Measurements from ENCODE around the gene C4A.
"Not testable (repeated sequence)": the region's sequence is repeated elsewhere in the genome, so short reads cannot be mapped to it uniquely, and the experiment has no call there.

Gene C4A

DNA sequence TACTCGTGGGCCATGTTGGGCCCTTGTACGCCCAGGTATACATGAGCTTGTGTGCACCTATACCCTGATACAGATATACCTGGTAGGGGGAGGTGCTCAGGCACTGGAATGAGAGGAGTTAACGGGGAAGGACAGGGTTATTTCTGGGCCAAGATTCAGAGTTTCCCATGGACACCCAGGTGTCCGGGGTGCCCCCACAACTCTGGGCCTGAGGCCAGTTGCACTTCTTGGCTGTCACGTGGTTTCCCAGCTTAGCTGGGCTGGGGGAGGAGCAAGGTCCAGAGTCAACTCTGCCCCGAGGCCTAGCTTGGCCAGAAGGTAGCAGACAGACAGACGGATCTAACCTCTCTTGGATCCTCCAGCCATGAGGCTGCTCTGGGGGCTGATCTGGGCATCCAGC lies at the start of gene C4A:
Gene C4A, plus strand, starts transcription at position 314 of the 400 bp plus-strand sequence. Its CDS starts 51 bp downstream, at position 365.
- not testable (repeated sequence) for H3K27ac ChIP-seq

DNA sequence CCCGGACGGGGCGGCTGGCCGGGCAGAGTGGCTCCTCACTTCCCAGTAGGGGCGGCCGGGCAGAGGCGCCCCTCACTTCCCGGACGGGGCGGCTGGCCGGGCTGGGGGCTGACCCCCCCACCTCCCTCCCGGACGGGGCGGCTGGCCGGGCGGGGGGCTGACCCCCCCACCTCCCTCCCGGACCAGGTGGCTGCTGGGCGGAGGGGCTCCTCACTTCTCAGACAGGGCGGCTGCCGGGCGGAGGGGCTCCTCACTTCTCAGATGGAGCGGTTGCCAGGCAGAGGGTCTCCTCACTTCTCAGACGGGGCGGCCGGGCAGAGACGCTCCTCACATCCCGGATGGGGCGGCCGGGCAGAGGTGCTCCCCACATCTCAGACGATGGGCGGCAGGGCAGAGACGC lies 49.7 kb upstream of the C4A start:
- not testable (repeated sequence) for DNase-seq (ENCODE audit: low read depth, low spot score); H3K27ac ChIP-seq

More for the DNA sequence above, at the start of gene C4A:
- DNase-seq (ENCODE audit: low read depth, low spot score) = not testable (repeated sequence)

DNA sequence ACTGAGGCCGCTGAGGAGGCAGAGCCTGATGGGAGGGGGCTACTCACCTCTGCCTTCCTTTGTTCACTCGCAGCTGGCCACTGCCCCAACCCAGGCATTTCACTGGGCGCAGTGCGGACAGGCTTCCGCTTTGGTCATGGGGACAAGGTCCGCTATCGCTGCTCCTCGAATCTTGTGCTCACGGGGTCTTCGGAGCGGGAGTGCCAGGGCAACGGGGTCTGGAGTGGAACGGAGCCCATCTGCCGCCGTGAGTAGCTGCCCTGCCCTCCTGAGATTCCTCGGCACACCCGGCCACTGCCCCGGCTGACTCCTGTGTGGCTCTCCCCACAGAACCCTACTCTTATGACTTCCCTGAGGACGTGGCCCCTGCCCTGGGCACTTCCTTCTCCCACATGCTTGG lies 48.3 kb upstream of the C4A start:
- DNase-seq (ENCODE audit: low read depth, low spot score) = no peak
- H3K27ac ChIP-seq = no peak overlapping the region

DNA sequence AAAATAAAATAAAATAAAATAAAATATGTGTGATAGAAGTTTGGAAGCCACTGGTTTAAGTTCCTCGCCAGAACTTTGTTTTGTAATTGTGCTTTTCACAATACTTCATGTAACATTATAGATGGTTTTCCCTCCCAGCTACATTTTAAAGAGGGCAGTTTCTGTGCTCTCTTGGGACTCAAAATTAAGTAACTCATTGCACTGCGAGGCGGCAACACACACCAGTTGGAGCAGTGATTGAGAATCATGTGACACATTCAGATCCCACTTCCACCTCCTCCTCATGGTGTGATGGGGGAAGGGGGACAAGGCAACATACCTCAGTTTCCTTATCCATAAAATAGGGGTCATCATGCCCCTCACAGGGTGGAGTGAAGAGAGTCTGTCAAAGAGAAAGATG lies 46.8 kb upstream of the C4A start:
- no peak overlapping the region for H3K27ac ChIP-seq
- no peak for DNase-seq (ENCODE audit: low read depth, low spot score)

DNA sequence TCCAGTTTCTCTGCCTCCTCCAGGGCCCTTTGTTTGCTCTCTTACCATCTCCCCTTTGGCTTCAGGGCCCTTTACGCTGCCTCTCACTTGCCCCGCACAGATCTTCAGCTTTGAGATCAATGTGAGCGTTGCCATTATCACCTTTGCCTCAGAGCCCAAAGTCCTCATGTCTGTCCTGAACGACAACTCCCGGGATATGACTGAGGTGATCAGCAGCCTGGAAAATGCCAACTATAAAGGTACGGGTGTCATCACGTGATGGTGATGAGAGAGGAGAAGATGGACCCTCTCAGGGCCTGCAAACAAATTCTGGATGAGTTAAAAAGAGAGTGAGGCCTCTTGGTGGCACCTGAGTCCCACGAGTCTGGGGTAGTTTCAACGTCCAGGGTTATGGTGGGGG lies 46.0 kb upstream of the C4A start:
- no peak for DNase-seq (ENCODE audit: low read depth, low spot score)

DNA sequence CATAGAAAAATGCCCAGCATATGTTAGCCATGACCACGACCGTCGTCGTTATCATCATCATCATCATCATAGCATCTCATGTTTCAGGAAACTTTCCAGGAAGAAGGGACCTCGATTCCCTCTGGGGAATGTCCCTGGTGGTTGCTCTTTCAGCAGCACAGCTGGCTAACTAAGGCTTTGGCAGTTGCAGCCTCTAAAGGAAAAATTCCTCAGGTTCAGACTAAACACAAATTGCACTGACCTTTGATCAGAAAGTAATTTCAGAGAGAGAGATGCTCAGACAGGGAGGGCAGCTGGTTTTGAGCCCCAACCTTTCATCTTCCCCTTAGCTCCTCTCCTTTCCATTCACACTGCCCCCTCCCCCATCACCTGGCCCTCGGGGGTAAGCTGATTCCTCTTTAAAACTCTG lies 41.6 kb upstream of the C4A start:
- no peak overlapping the region for H3K27ac ChIP-seq
- DNase-seq (ENCODE audit: low read depth, low spot score) = no peak

More for the DNA sequence above, 46.0 kb upstream of the C4A start:
- H3K27ac ChIP-seq = no peak overlapping the region

DNA sequence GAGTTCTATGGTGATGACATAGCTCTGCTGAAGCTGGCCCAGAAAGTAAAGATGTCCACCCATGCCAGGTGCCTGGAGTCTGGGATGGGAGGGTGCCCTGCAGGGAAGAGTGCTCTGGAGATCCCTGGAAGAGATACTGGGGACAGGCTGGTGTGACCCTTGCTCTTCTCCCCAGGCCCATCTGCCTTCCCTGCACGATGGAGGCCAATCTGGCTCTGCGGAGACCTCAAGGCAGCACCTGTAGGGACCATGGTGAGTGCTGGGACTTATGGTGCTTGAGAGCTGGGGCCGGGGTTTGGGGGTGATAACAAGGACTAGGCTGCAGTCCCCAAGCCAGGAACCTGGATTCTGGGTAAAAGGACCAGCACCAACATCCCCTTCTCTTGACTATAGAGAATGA lies 38.1 kb upstream of the C4A start:
- no peak for DNase-seq (ENCODE audit: low read depth, low spot score)
- H3K27ac ChIP-seq = no peak overlapping the region

DNA sequence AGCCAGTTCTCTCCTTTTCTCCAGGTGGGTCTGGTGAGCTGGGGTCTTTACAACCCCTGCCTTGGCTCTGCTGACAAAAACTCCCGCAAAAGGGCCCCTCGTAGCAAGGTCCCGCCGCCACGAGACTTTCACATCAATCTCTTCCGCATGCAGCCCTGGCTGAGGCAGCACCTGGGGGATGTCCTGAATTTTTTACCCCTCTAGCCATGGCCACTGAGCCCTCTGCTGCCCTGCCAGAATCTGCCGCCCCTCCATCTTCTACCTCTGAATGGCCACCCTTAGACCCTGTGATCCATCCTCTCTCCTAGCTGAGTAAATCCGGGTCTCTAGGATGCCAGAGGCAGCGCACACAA lies 36.7 kb upstream of the C4A start:
- H3K27ac ChIP-seq = peak overlapping the region; percentile 42

DNA sequence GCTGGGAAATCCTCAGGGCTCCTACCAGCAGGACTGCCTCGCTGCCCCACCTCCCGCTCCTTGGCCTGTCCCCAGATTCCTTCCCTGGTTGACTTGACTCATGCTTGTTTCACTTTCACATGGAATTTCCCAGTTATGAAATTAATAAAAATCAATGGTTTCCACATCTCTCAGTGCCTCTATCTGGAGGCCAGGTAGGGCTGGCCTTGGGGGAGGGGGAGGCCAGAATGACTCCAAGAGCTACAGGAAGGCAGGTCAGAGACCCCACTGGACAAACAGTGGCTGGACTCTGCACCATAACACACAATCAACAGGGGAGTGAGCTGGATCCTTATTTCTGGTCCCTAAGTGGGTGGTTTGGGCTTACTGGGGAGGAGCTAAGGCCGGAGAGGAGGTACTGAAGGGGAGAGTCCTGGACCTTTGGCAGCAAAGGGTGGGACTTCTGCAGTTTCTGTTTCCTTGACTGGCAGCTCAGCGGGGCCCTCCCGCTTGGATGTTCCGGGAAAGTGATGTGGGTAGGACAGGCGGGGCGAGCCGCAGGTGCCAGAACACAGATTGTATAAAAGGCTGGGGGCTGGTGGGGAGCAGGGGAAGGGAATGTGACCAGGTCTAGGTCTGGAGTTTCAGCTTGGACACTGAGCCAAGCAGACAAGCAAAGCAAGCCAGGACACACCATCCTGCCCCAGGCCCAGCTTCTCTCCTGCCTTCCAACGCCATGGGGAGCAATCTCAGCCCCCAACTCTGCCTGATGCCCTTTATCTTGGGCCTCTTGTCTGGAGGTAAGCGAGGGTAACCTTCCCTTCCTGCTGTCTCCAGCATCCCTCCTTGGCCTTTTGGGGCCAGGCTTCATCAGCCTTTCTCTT lies 36.1 kb upstream of the C4A start, which contains the start of gene CFB:
Gene CFB, plus strand, starts transcription at position 589 of the 863 bp plus-strand sequence. Its CDS starts 127 bp downstream, at position 716.
- peak; percentile 33 for DNase-seq (ENCODE audit: low read depth, low spot score)
- peak within 1 kb of the TSS; percentile 42 for H3K27ac ChIP-seq

More for the DNA sequence above, 36.7 kb upstream of the C4A start:
- DNase-seq (ENCODE audit: low read depth, low spot score) = no peak

DNA sequence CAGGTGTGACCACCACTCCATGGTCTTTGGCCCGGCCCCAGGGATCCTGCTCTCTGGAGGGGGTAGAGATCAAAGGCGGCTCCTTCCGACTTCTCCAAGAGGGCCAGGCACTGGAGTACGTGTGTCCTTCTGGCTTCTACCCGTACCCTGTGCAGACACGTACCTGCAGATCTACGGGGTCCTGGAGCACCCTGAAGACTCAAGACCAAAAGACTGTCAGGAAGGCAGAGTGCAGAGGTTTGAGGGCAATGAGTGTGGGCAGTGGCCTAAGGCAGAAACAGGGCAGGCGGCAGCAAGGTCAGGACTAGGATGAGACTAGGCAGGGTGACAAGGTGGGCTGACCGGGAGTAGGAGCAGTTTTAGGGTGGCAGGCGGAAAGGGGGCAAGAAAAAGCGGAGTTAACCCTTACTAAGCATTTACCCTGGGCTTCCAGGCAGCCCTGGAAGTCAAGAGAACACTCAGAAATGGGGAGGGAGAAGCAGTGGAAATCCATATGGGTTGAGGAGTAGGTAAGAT lies 35.4 kb upstream of the C4A start:
- DNase-seq (ENCODE audit: low read depth, low spot score) = no peak
- H3K27ac ChIP-seq = no peak overlapping the region

DNA sequence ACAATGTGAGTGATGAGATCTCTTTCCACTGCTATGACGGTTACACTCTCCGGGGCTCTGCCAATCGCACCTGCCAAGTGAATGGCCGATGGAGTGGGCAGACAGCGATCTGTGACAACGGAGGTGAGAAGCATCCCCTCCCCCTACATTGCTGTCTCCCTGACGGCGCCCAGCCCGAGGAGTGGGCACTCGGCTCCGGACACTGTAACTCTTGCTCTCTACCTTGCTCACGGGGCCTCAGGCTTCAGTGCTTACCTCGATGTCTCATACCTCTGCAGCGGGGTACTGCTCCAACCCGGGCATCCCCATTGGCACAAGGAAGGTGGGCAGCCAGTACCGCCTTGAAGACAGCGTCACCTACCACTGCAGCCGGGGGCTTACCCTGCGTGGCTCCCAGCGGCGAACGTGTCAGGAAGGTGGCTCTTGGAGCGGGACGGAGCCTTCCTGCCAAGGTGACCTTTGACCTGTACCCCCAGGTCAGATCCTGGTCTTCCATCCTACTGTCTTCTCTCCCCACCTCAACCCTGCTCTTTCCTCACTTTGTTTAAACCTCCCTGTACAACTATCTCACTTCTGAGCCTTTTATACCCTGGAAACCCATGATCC lies 34.7 kb upstream of the C4A start:
- DNase-seq (ENCODE audit: low read depth, low spot score) = no peak
- no peak overlapping the region for H3K27ac ChIP-seq

DNA sequence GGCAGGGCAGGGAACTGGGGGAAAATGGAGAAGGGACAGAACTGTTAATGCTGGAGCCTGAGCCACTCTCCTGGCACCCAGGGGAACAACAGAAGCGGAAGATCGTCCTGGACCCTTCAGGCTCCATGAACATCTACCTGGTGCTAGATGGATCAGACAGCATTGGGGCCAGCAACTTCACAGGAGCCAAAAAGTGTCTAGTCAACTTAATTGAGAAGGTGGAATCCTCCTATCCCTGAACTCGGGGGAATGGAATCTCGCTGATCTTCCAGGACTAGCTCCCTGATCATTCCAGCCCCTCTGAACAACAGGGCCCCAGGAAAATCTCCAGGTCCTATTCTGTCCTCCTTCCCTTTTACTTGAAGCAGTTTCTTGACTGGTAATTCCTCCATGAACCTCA lies 34.0 kb upstream of the C4A start:
- no peak for DNase-seq (ENCODE audit: low read depth, low spot score)
- no peak overlapping the region for H3K27ac ChIP-seq

DNA sequence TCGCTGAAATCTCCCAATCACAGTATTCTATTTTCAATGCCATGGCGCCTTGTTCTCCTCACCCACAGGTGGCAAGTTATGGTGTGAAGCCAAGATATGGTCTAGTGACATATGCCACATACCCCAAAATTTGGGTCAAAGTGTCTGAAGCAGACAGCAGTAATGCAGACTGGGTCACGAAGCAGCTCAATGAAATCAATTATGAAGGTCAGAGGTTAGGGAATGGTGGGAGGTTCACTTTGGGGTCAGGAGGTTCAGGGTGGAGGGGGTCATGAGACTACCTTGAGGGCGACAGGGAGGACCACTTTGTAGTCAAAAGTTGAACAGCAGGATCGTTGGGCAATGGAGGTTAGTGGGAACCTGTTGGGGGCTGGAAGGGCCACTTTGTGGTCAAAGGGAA lies 33.6 kb upstream of the C4A start:
- H3K27ac ChIP-seq = no peak overlapping the region
- no peak for DNase-seq (ENCODE audit: low read depth, low spot score)

DNA sequence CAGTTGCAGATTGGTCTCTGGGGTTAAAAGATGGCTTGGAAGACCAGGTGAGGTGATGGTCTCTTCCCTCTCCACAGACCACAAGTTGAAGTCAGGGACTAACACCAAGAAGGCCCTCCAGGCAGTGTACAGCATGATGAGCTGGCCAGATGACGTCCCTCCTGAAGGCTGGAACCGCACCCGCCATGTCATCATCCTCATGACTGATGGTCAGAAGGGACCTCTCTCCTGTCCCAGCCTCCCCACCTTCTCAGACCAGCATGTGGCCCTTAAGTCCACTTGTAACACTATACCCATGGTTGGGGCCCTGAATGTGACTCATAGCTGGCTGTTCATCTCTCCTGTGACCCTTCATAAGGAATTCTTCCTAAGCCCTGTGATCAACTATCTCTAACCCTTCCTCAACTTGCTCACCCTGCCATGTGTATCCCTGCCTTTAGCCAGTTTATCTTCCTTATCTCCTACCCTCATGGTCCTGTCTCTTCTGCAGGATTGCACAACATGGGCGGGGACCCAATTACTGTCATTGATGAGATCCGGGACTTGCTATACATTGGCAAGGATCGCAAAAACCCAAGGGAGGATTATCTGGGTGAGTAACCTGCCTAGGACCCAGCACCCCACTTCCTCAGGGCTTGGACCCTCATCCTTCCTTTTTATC lies 33.0 kb upstream of the C4A start:
- H3K27ac ChIP-seq = no peak overlapping the region

DNA sequence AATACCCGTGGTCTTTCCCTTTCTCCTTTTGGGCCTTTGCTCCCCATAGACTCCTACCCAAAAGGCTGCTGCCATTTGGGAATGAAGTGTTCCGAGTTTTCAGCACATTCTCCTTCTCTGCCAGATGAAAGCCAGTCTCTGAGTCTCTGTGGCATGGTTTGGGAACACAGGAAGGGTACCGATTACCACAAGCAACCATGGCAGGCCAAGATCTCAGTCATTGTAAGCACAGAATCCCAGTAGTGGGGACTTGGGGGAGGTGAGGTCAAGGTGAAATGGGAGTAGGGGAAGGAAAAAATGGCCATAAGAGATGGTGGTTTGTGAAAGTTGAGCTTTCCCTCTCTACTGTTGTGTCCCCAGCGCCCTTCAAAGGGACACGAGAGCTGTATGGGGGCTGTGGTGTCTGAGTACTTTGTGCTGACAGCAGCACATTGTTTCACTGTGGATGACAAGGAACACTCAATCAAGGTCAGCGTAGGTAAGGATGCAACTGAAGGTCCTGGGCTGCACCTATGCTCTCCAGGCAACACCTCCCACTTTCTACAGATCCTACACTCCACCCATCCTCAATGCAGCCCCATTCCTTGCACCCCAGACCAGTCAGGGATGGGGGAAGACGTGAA lies 31.8 kb upstream of the C4A start:
- DNase-seq (ENCODE audit: low read depth, low spot score) = no peak

More for the DNA sequence above, 33.0 kb upstream of the C4A start:
- no peak for DNase-seq (ENCODE audit: low read depth, low spot score)

DNA sequence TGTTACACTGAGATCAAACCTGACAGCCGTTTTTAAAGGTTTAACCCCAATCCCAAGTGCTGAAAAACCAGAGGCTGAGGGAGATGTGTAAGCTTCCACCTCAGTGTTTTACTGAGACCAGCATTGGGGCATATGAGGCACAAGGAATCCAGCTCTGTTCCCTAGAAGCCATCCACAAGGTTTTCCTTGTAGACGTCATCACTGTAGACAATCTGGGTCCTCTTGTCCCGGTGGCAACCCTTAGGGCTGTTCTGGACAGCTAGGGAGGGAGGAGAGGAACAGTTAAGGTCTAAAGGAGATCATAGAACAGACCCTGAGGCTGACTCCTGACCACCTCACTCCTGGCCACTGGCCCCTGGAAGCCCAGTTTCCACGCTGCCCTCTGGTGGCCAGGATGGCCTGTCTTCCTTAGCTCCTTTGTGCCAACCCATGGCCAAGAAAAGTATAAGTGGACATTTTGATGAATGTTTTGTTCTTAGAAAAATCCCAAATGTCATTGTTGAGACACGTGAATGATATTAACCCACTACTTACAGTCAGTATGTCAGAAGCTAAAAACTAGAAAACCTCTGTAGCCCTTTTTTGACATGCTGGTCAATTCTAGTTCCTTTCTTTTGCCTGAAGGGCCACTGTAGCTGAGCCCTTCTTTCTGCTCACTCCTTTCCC lies 29.6 kb upstream of the C4A start:
- DNase-seq (ENCODE audit: low read depth, low spot score) = no peak
- H3K27ac ChIP-seq = no peak overlapping the region

More for the DNA sequence above, 31.8 kb upstream of the C4A start:
- H3K27ac ChIP-seq = no peak overlapping the region

DNA sequence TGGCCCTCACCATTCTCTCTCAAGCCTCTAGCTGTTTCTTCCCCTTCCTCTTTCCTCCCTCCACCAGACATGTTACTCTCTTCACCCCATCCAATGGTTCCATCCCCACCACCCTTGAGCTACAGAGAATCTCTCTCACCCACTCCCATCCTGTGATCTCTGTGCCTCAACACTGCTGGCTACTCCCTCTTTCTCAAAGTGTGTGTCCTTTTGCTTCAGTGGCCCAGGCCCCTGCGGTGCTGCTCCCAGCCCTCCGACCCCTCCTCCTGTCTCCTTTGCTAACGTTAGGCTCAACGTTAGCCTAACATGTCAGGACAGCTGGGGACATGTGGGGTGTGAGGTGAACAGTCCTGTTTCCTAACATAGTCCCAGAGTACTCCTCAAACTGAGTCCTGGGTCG lies 29.0 kb upstream of the C4A start:
- no peak for DNase-seq (ENCODE audit: low read depth, low spot score)
- no peak overlapping the region for H3K27ac ChIP-seq

DNA sequence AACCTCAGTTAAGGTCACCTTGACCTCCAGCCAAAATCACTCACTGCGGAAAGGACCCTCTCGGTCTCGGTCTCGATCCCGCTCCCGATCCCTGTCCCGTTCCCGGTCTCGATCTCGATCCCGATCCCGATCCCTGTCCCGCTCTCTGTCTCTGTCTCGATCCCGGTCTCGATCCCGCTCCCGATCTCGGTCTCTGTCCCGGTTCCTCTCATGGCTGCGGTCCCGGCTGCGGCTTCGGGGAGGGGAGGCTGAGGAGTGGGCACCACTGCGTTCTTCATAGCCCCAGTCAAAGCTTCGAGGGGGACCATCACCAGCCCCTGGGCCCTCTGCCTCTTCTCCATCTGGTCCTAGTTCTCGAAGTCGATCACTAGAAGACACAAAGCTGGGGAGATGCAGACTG lies 27.3 kb upstream of the C4A start:
- no peak for DNase-seq (ENCODE audit: low read depth, low spot score)
- H3K27ac ChIP-seq = no peak overlapping the region

DNA sequence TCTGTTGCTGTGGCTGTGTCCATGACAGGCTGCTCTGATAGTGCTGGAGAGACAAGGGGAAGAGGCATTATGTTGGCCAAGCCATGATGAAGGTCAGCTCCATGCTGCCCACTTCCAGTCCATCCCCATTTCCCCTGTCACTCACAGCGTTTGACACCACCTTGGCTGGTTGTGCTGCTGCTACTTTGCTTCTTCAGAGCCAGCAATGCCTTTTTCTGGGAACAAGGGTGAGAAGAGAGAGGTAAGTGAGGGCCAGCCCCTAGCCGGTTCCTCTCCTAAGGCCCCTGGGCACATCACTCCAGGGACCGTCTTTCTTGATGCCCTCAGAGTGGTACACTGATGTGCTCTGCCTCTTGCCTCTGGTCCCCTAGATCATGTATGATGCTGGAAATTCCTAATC lies 25.1 kb upstream of the C4A start:
- no peak overlapping the region for H3K27ac ChIP-seq
- DNase-seq (ENCODE audit: low read depth, low spot score) = no peak

DNA sequence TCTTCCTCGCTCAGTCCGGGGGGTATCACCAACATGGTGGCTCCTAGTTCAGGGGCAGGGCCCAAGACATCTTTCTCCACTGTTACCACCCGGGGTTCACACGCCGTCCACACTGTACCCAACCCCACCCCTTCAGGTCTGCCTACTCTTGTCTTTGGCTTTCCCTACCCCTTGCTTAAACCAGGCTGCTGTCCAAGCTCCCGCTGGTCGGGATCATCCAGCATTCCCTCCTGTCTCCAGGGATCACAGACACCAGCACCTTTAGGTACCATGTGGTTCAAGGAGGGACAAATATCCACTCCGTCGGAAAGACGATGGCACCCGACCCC lies 23.5 kb upstream of the C4A start:
- peak overlapping the region; percentile 45 for H3K27ac ChIP-seq

More for the DNA sequence above, 23.5 kb upstream of the C4A start:
- no peak for DNase-seq (ENCODE audit: low read depth, low spot score)

Data from epithelial cell of prostate (primary cell).